ENCODE measurements around the gene GPR139. TPM values are rescaled to one million over a fixed set of nuclear protein-coding genes. Genes with fewer than 3 reads are reported as not detected.

The GPR139 gene
- total RNA-seq, 4 donors from 2014 or later: not detected

DNA sequence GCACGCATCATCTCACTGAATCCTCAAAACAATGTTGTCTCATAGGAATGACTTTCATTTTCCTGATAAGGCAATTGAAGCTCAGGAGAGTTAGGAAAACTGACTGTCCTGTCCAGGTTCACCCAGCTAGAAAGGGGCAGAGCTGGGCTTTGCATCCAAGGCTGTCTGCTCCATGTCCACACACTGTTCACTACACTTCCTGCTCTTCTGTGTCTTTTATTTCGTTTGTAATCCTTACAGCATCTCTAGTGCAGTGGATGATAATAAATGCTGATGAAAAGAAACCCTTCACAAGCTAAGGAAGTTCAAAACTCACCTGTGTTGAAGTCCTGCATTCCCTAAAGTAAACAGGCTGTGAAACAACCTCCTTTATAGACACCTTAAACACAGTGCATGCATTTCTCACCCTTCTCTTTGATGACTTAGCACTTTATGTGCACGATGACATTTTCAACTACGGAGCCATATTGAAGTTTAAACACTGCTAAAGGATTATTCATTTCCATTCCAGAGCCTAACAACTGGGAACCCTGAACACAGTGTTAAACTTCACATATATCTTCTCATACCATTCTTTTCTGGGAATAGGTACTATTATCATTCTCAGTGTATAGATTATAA is 31.0 kb upstream of the GPR139 start:
- intact Hi-C loops (cut with DNase I): no loop called here
- TF ChIP-seq POLR2A (IDR thresholded peaks at IDR 0.05): no peak
- no peak for TF ChIP-seq CTCF (IDR thresholded peaks at IDR 0.05)
- Histone ChIP-seq H3K9me3 (no peaks in the 10 kb centered on the region), H3K36me3 (no peaks in the 10 kb centered on the region), H3K27me3 (no peaks in the 10 kb centered on the region), H3K27ac (no peak overlapping the region), H3K4me1 (no peaks in the 10 kb centered on the region), H3K4me3 (replicated peaks in 1 of 3) (no peak overlapping the region)
- WGBS, 2 donors: 64 to 75% methylated on average over 4 of the region's 4 CpGs
- DNase-seq: no peak

- TF ChIP-seq POLR2A (IDR thresholded peaks at IDR 0.05): no peak
- no peak for TF ChIP-seq CTCF (IDR thresholded peaks at IDR 0.05)
- DNase-seq: no peak
- intact Hi-C loops (cut with DNase I): no loop called here
- no peaks in the 10 kb centered on the region for H3K9me3 ChIP-seq
- H3K4me1 ChIP-seq: no peaks in the 10 kb centered on the region
- WGBS, 2 donors: 67 to 70% methylated on average over 1 of the region's 1 CpG
- no peaks in the 10 kb centered on the region for H3K36me3 ChIP-seq
- no peak overlapping the region for H3K4me3 ChIP-seq (replicated peaks in 1 of 3)
- no peak overlapping the region for H3K27ac ChIP-seq
- no peaks in the 10 kb centered on the region for H3K27me3 ChIP-seq
Observed at GRCh38 chr16:20102521-20102920, 28.8 kb upstream of the GPR139 start.

DNA sequence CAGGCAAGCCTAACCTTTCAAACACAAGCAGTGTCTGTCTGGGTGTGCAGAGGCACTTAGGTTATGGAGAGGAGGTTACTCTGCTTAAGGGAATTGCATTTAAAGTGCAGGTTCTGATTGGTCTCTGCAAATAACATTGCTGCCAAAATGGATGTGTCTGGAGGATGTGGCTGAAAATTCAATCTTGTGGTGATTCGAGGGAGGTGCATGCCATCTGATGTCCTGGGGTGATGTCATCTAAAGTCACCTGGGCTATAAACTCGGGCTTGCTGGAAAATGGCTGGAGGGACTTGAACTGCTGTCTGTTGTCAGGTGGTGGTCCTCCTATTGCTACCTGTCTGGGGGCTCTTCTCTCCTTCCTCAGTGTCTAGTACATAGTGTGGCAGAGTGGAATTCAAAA is 28.3 kb upstream of the GPR139 start:
- no peak for DNase-seq
- Histone ChIP-seq H3K4me1 (no peaks in the 10 kb centered on the region), H3K27ac (no peak overlapping the region), H3K27me3 (no peaks in the 10 kb centered on the region), H3K4me3 (replicated peaks in 1 of 3) (no peak overlapping the region), H3K9me3 (no peaks in the 10 kb centered on the region), H3K36me3 (no peaks in the 10 kb centered on the region)
- TF ChIP-seq POLR2A (IDR thresholded peaks at IDR 0.05): no peak
- TF ChIP-seq CTCF (IDR thresholded peaks at IDR 0.05): no peak
- intact Hi-C loops (cut with DNase I): no loop called here
- WGBS, 2 donors: 68 to 83% methylated on average over 2 of the region's 2 CpGs

- TF ChIP-seq POLR2A (IDR thresholded peaks at IDR 0.05): no peak
- Histone ChIP-seq H3K27ac (no peak overlapping the region), H3K4me3 (replicated peaks in 1 of 3) (no peak overlapping the region), H3K4me1 (no peaks in the 10 kb centered on the region), H3K9me3 (no peaks in the 10 kb centered on the region), H3K36me3 (no peaks in the 10 kb centered on the region), H3K27me3 (no peaks in the 10 kb centered on the region)
- intact Hi-C loops (cut with DNase I): no loop called here
- 59 to 66% methylated on average over 4 of the region's 4 CpGs for WGBS, 2 donors
- DNase-seq: no peak
Observed at GRCh38 chr16:20099375-20099774, 25.7 kb upstream of the GPR139 start.

DNA sequence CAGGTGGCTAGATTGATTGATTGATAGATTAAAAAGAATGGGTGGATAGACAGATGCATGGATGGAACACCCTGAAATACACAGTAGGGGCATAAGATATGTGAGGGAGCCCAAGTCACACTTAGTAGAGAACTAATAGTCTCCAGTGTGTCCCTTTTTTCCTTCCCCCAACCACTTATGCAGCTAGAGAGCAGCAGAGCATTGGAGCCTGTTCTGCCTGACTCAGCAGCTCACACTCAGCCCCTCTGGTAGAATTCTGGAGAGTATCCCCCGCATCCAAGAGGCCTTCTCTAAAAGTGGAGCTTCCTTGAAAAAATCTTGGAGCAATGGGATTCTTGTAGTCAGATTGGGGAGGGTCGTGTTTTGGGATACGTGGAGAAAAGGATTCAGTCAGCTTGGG is 20.5 kb upstream of the GPR139 start:
- Histone ChIP-seq H3K4me1 (no peaks in the 10 kb centered on the region), H3K27ac (no peak overlapping the region), H3K27me3 (no peaks in the 10 kb centered on the region), H3K36me3 (no peaks in the 10 kb centered on the region), H3K4me3 (replicated peaks in 1 of 3) (no peak overlapping the region), H3K9me3 (no peaks in the 10 kb centered on the region)
- DNase-seq: no peak
- no peak for TF ChIP-seq POLR2A (IDR thresholded peaks at IDR 0.05)
- TF ChIP-seq CTCF (IDR thresholded peaks at IDR 0.05): no peak
- 30 to 33% methylated on average over 3 of the region's 3 CpGs for WGBS, 2 donors
- intact Hi-C loops (cut with DNase I): no loop called here

Data from thyroid gland (tissue), 4 donors.